ENCODE measurements around the gene UTF1. TPM values are rescaled to one million over a fixed set of nuclear protein-coding genes. Genes with fewer than 3 reads are reported as not detected.

UTF1 gene
- total RNA-seq, 1 experiment from 2014 or later, result not detected

GRCh38 chr10:133203652-133204195 lies 26.3 kb upstream of the UTF1 start:
- BruUV-seq (replicated peaks), result no TSS peak
- TF ChIP-seq CTCF (IDR thresholded peaks at IDR 0.05; ENCODE audit: unreplicated experiment), result no peak

GRCh38 chr10:133204226-133205015 lies 25.6 kb upstream of the UTF1 start:
- H3K4me1 Mint-ChIP-seq (ENCODE audit: low read depth, unreplicated experiment), result no peaks in the 10 kb centered on the region
- no peaks in the 10 kb centered on the region for H3K27me3 Mint-ChIP-seq (ENCODE audit: unreplicated experiment)
- TF ChIP-seq CTCF (IDR thresholded peaks at IDR 0.05; ENCODE audit: unreplicated experiment), result no peak
- no peak for DNase-seq
- BruUV-seq (replicated peaks), result no TSS peak
- no peak overlapping the region for H3K27ac Mint-ChIP-seq (ENCODE audit: unreplicated experiment)
- CTCF ChIA-PET, result no interaction called here
- no peaks in the 10 kb centered on the region for H3K9me3 Mint-ChIP-seq (ENCODE audit: low read depth, unreplicated experiment)
- peaks cover 5% of the 10 kb centered on the region for H3K36me3 Mint-ChIP-seq (ENCODE audit: insufficient read depth, unreplicated experiment)
- intact Hi-C loops (cut with micrococcal nuclease; ENCODE audit: unreplicated experiment), result no loop called here
- no peak overlapping the region for H3K4me3 Mint-ChIP-seq (ENCODE audit: low read depth, unreplicated experiment)

More at GRCh38 chr10:133203652-133204195, 26.3 kb upstream of the UTF1 start:
- no peaks in the 10 kb centered on the region for H3K9me3 Mint-ChIP-seq (ENCODE audit: low read depth, unreplicated experiment)
- DNase-seq, result no peak
- H3K27me3 Mint-ChIP-seq (ENCODE audit: unreplicated experiment), result no peaks in the 10 kb centered on the region
- intact Hi-C loops (cut with micrococcal nuclease; ENCODE audit: unreplicated experiment), result no loop called here
- no peaks in the 10 kb centered on the region for H3K4me1 Mint-ChIP-seq (ENCODE audit: low read depth, unreplicated experiment)
- CTCF ChIA-PET, result no interaction called here
- no peak overlapping the region for H3K4me3 Mint-ChIP-seq (ENCODE audit: low read depth, unreplicated experiment)
- peaks cover 5% of the 10 kb centered on the region for H3K36me3 Mint-ChIP-seq (ENCODE audit: insufficient read depth, unreplicated experiment)
- H3K27ac Mint-ChIP-seq (ENCODE audit: unreplicated experiment), result no peak overlapping the region

- no peaks in the 10 kb centered on the region for H3K4me1 Mint-ChIP-seq (ENCODE audit: low read depth, unreplicated experiment)
- H3K27me3 Mint-ChIP-seq (ENCODE audit: unreplicated experiment), result no peaks in the 10 kb centered on the region
- no peak overlapping the region for H3K27ac Mint-ChIP-seq (ENCODE audit: unreplicated experiment)
- peaks cover 5% of the 10 kb centered on the region for H3K36me3 Mint-ChIP-seq (ENCODE audit: insufficient read depth, unreplicated experiment)
- H3K9me3 Mint-ChIP-seq (ENCODE audit: low read depth, unreplicated experiment), result no peaks in the 10 kb centered on the region
- CTCF ChIA-PET, result no interaction called here
- DNase-seq, result no peak
- no peak overlapping the region for H3K4me3 Mint-ChIP-seq (ENCODE audit: low read depth, unreplicated experiment)
- BruUV-seq (replicated peaks), result no TSS peak
- intact Hi-C loops (cut with micrococcal nuclease; ENCODE audit: unreplicated experiment), result no loop called here
- no peak for TF ChIP-seq CTCF (IDR thresholded peaks at IDR 0.05; ENCODE audit: unreplicated experiment)
Measured at GRCh38 chr10:133205146-133205545, 24.9 kb upstream of the UTF1 start.

GRCh38 chr10:133206356-133207040 lies 23.5 kb upstream of the UTF1 start:
- no peaks in the 10 kb centered on the region for H3K9me3 Mint-ChIP-seq (ENCODE audit: low read depth, unreplicated experiment)
- H3K36me3 Mint-ChIP-seq (ENCODE audit: insufficient read depth, unreplicated experiment), result peaks cover 5% of the 10 kb centered on the region
- no peak overlapping the region for H3K4me3 Mint-ChIP-seq (ENCODE audit: low read depth, unreplicated experiment)
- intact Hi-C loops (cut with micrococcal nuclease; ENCODE audit: unreplicated experiment), result no loop called here
- BruUV-seq (replicated peaks), result no TSS peak
- CTCF ChIA-PET, result no interaction called here
- no peak for TF ChIP-seq CTCF (IDR thresholded peaks at IDR 0.05; ENCODE audit: unreplicated experiment)
- no peak overlapping the region for H3K27ac Mint-ChIP-seq (ENCODE audit: unreplicated experiment)
- no peak for DNase-seq
- no peaks in the 10 kb centered on the region for H3K4me1 Mint-ChIP-seq (ENCODE audit: low read depth, unreplicated experiment)
- H3K27me3 Mint-ChIP-seq (ENCODE audit: unreplicated experiment), result no peaks in the 10 kb centered on the region
